ENCODE measurements around the gene PDE6H.

DNA sequence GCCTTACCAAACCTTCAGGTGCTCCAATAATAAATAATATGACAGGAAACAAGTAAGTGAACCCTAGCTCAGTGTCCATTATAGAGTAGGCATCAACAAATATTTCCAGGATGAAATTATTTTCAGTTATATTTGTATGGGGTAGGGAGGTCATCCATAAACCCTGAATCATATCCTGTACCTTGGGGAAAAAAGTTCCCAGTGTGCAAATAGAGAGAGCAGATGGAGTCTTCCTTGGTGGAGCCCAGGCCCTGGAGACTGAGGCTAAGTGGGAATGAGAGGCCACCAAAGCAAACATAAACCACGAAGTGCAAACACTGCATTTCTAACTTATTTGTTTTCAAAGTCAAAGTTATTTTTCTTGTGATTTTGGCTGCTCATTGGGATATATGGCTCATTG lies 26.0 kb upstream of the PDE6H start:
- TF ChIP-seq ZFP3 (CRISPR knock-in tag; IDR thresholded peaks at IDR 0.05) (no peak), SNAI2 (CRISPR knock-in tag; IDR thresholded peaks at IDR 0.05) (no peak), GLIS3 (CRISPR knock-in tag; IDR thresholded peaks at IDR 0.05) (no peak), TCF4 (CRISPR knock-in tag; IDR thresholded peaks at IDR 0.05; ENCODE audit: borderline replicate concordance) (no peak), OSR1 (CRISPR knock-in tag; IDR thresholded peaks at IDR 0.05) (no peak), RARB (CRISPR knock-in tag; IDR thresholded peaks at IDR 0.05) (no peak)
